ENCODE data around the gene USP22. TPM values are rescaled to one million over a fixed set of nuclear protein-coding genes. Genes with fewer than 3 reads are reported as not detected.
"Not testable (repeated sequence)": the region's sequence is repeated elsewhere in the genome, so short reads cannot be mapped to it uniquely, and the experiment has no call there.

USP22 gene
- 235 and 248 TPM in 2 replicates for total RNA-seq

DNA sequence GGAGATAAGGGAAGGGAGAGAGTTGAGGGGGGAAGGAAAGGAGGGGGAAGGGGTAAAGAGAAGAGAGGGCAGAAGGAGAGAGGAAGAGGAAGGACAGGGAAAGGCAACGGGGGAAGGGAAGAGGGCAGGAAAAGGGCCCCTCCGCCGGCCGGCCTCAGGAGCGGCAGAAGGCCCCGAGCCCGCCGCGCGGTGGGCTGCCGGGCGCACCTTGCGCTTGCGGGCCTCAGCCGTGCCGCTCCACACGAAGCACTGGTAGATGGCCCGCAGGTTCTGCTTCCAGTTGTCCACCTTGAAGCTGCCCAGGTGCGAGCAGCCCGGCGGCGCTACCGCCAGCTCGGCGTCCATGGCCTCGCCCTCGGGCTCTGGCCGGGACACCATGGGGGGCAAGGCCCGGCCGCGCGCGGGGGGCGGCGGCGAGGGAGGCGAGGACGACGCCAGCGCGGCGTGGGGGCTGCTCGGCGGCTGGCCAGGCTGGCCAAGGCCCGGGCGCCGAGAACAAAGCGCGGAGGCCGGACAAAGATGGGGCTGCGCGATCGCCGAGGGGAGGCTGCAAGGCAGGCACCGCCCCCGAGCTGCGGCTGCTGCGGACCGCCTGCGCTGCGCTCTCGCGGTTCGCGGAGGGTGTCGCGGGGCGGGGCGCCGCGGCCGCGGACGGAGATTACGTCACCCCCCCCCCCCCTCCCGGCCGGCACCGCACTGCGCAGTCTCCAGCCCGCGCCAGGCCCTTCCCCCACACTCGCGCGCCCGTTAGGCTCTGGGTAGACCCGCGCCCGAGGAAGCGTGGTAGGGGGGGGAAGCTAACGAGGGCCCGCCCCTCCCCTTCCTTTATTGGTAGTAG is at the start of gene USP22:
USP22 (minus strand) TSS at position 554 of the 838 bp plus-strand sequence; CDS start at position 378, 176 bp downstream.
- peak within 1 kb of the TSS; percentile 93 for H3K4me3 ChIP-seq (ENCODE audit: low read depth, low read length)
- H3K27me3 ChIP-seq (ENCODE audit: control insufficient read depth, insufficient read depth, low read length): no peaks in the 10 kb centered on the region
- DNase-seq (ENCODE audit: low read depth): no peak
- no peaks in the 10 kb centered on the region for H3K36me3 ChIP-seq (ENCODE audit: control insufficient read depth, insufficient read depth, low read length)
- TF ChIP-seq, protein P1, sequence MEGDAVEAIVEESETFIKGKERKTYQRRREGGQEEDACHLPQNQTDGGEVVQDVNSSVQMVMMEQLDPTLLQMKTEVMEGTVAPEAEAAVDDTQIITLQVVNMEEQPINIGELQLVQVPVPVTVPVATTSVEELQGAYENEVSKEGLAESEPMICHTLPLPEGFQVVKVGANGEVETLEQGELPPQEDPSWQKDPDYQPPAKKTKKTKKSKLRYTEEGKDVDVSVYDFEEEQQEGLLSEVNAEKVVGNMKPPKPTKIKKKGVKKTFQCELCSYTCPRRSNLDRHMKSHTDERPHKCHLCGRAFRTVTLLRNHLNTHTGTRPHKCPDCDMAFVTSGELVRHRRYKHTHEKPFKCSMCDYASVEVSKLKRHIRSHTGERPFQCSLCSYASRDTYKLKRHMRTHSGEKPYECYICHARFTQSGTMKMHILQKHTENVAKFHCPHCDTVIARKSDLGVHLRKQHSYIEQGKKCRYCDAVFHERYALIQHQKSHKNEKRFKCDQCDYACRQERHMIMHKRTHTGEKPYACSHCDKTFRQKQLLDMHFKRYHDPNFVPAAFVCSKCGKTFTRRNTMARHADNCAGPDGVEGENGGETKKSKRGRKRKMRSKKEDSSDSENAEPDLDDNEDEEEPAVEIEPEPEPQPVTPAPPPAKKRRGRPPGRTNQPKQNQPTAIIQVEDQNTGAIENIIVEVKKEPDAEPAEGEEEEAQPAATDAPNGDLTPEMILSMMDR (IDR thresholded peaks at IDR 0.05; ENCODE audit: insufficient read depth, low read length, poor library complexity, severe bottlenecking): no peak

DNA sequence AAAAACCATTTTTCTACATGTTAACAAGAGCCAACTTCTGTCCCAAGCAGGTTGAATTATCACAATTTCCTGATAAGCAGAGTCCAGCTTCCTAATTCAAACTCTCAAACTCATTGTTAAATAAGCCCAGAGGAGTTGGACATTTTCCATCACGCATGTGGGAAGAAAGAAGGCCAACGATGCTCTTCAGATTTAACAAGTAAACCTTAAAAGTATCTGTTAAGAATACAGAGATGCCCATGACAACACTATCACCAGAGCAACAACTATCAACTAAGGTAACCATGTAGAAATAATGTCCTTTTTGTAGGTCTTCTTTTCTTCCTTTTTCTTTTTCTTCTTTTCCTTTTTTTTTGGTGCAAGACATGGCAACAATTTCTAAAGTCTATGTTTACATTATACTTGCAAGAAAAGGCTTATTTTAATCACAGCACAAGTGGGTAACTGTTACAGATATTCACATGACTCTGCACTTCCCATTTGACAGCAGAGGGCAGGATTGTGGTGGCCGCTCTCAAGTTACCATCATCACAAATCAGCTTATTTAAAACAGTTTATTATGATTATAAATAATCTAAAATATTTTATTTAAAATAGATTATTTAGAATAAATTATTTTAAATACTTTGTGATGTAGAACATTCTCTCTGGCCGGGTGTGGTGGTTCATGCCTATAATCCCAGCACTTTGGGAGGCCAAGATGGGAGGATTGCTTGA is 48.2 kb upstream of the USP22 start:
- no peak for DNase-seq (ENCODE audit: low read depth)
- TF ChIP-seq, protein P1 (IDR thresholded peaks at IDR 0.05; ENCODE audit: insufficient read depth, low read length, poor library complexity, severe bottlenecking): no peak

DNA sequence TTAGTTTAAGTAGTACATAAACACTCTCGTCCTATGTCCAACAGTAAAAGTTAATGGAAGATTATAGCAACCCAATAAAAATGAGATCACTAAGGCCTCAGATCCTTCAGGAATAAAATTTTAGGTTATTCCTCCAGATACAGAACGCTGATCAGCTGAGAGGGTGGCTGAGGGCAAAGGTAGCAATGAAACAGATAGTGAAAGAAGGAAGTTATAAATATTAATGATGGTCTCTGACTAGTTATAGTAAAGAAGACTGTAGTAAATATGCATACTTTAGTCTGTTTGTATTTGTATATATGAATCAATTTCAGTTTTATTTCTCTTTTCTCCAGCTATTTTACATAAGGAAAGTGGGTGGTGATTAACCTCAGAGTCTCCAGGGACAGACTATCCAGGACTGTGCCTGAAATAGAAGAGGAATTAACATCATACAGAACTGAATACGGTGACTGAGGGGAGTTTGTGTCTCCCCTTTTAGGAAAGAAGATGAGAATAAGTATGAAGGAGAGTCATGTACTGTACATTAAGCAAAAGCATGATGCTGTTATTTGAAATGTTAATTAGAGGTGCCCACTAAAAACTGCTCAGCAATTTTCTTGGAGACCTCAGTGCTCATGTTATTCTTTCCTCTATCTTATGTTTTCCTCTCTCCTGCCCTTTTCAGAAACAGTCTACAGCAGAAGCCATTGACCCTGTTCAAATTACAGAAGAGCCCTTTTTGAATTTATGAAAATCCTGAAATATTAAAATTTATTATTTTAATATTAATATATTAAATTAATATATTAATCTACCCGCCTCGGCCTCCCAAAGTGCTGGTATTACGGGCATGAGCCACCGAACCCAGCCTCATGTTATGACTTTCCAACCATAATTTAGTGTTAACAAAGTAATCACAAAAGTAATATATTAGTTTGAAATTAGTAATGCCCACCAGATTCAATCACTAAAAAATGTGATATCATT is 47.4 kb upstream of the USP22 start:
- no peak overlapping the region for H3K4me3 ChIP-seq (ENCODE audit: low read depth, low read length)
- H3K36me3 ChIP-seq (ENCODE audit: control insufficient read depth, insufficient read depth, low read length): no peaks in the 10 kb centered on the region
- TF ChIP-seq, protein P1 (IDR thresholded peaks at IDR 0.05; ENCODE audit: insufficient read depth, low read length, poor library complexity, severe bottlenecking): no peak
- no peaks in the 10 kb centered on the region for H3K27me3 ChIP-seq (ENCODE audit: control insufficient read depth, insufficient read depth, low read length)
- DNase-seq (ENCODE audit: low read depth): no peak

More for the DNA sequence above, 48.2 kb upstream of the USP22 start:
- Histone ChIP-seq H3K27me3 (ENCODE audit: control insufficient read depth, insufficient read depth, low read length) (no peaks in the 10 kb centered on the region), H3K4me3 (ENCODE audit: low read depth, low read length) (no peak overlapping the region), H3K36me3 (ENCODE audit: control insufficient read depth, insufficient read depth, low read length) (no peaks in the 10 kb centered on the region)

DNA sequence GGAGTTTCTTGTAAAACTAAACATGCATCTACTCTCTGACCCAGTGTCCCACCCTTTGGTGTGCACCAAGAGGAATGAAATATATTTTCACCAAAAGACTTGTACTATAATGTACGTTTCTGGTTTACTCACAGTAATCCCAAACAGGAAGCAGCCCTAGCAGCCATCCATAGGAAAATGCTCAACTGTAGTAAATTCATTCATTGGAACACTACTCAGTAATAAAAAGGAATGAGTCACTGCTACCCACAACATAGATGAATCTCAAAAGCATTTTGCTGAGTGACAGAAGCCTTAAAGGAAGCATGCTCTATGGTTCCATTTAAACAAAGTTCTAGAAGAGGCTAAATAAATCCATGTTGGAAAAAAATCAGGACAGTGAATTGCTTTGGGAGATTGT is 46.3 kb upstream of the USP22 start:
- DNase-seq (ENCODE audit: low read depth): peak; percentile 31
- TF ChIP-seq, protein P1 (IDR thresholded peaks at IDR 0.05; ENCODE audit: insufficient read depth, low read length, poor library complexity, severe bottlenecking): no peak
- Histone ChIP-seq H3K27me3 (ENCODE audit: control insufficient read depth, insufficient read depth, low read length) (no peaks in the 10 kb centered on the region), H3K36me3 (ENCODE audit: control insufficient read depth, insufficient read depth, low read length) (no peaks in the 10 kb centered on the region), H3K4me3 (ENCODE audit: low read depth, low read length) (no peak overlapping the region)

DNA sequence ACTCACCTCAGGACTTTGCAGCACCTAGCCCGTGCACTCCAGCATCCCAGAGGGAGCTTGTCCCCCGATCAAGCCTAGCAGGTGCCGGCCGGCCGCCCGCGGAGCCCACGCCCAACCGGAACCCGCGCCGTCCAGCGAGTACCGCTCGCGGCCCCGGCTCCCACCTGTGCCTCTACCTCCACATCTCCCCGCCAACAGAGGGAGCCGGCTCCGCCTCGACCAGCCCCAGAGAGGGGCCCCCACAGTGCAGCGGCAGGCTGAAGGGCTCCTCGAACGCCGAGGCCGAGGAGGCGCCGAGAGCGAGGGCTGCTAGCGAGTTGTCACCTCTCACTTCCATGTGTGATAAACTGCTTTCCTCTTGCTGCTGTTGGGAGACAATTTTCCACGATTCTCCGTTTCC is 42.9 kb upstream of the USP22 start:
- Histone ChIP-seq H3K36me3 (ENCODE audit: control insufficient read depth, insufficient read depth, low read length) (no peaks in the 10 kb centered on the region), H3K4me3 (ENCODE audit: low read depth, low read length) (no peak overlapping the region), H3K27me3 (ENCODE audit: control insufficient read depth, insufficient read depth, low read length) (no peaks in the 10 kb centered on the region)
- TF ChIP-seq, protein P1 (IDR thresholded peaks at IDR 0.05; ENCODE audit: insufficient read depth, low read length, poor library complexity, severe bottlenecking): no peak
- DNase-seq (ENCODE audit: low read depth): no peak

DNA sequence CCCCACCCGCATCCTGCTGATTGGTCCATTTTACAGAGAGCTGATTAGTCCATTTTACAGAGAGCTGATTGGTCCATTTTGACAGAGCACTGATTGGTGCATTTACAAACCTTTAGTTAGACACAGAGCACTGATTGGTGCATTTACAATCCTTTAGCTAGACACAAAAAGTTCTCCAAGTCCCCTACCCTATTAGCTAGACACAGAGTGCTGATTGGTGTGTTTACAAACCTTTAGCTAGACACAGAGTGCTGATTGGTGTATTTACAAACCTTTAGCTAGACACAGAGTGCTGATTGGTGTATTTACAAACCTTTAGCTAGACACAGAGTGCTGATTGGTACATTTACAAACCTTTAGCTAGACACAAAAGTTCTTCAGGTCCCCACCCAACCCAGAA is 42.5 kb upstream of the USP22 start:
- H3K27me3 ChIP-seq (ENCODE audit: control insufficient read depth, insufficient read depth, low read length); H3K4me3 ChIP-seq (ENCODE audit: low read depth, low read length); DNase-seq (ENCODE audit: low read depth); H3K36me3 ChIP-seq (ENCODE audit: control insufficient read depth, insufficient read depth, low read length): not testable (repeated sequence)

Measured in kidney epithelial cell (primary cell).